Esophagus squamous epithelium (tissue), 5 donors: ENCODE results near the gene SUSD4. TPM values are rescaled to one million over a fixed set of nuclear protein-coding genes. Genes with fewer than 3 reads are reported as not detected.

Source experiments
- DNase-seq: peaks from one replicate; lab custom pipeline; 2025; lab: John Stamatoyannopoulos, UW
- H3K27ac ChIP-seq, 4 donors: fragments of 200-600 bp; sonication (generic); one replicate each; pipeline ENCODE4 v1.5.1; 2016 to 2019; ENCODE audit warnings: mild to moderate bottlenecking in 1 of 4
- H3K27me3 ChIP-seq, 4 donors: fragments of 200-600 bp; sonication (generic); 1 replicate in 3 of 4; 2 replicates in 1 of 4; pipeline versions ENCODE4 v1.5.1 to v1.6.0; 2017 to 2021; ENCODE audit warnings: antibody characterized with exemption in 1 of 4
- H3K36me3 ChIP-seq, 3 donors: fragments of 200-600 bp; sonication (generic); one replicate each; pipeline ENCODE4 v1.5.1; 2016 to 2019
- H3K4me1 ChIP-seq, 3 donors: fragments of 200-600 bp; sonication (generic); one replicate each; pipeline ENCODE4 v1.5.1; 2017 to 2019
- H3K4me3 ChIP-seq, 4 donors: fragments of 200-600 bp; sonication (generic); 1 replicate in 3 of 4; 2 replicates in 1 of 4; pipeline ENCODE4 v1.5.1; 2016 to 2019; ENCODE audit warnings: mild to moderate bottlenecking in 2 of 4, moderate library complexity in 1 of 4
- H3K9me3 ChIP-seq, 3 donors: fragments of 200-600 bp; sonication (generic); one replicate each; pipeline ENCODE4 v1.5.1; 2016 to 2019
- POLR2A ChIP-seq, 4 donors: fragments of 450-650 bp; IDR thresholded peaks; one replicate each; pipeline ENCODE4 v1.6.1; 2017; ENCODE audit warnings: antibody characterized with exemption in 4 of 4, mild to moderate bottlenecking in 4 of 4, moderate library complexity in 3 of 4
- WGBS, 2 donors: methylation state at CpG; one replicate each; pipeline ENCODE4 v1.1.5; 2018; 5-methylcytosine and 5-hydroxymethylcytosine counted together
- intact Hi-C: fragments of 100-400 bp; cut with DNase I; formaldehyde crosslinking; loops from one replicate; pipeline ENCODE4 v1.15.0; 2022
- total RNA-seq, 4 donors: library from RNA; depleted of rRNA; stranded (reverse); fragments of >200 nt; gene quantifications; one replicate each; pipeline ENCODE4 v1.1.0, GENCODE V29; 2016
- TF ChIP-seq, protein P1 (sequence below), 6 experiments: fragments of 450-650 bp in 4 of 6; fragments of 200-600 bp in 2 of 6; sonication (generic) in 2 of 6; IDR thresholded peaks; one replicate each; pipeline ENCODE4 v1.5.1; 2016 to 2019; ENCODE audit warnings: antibody characterized with exemption in 6 of 6, mild to moderate bottlenecking in 4 of 6, moderate library complexity in 4 of 6
- donor health status: DM: yes; HTN: yes; CAD: no.

Gene SUSD4
- total RNA-seq, 4 donors from 2014 or later, result 42.7 to 50.6 (median 46.5) TPM

- 59 to 66% methylated on average over 3 of the region's 3 CpGs for WGBS, 2 donors
- Histone ChIP-seq H3K4me1 (peaks cover 8 to 70% (median 19%) of the 10 kb centered on the region in 3 donors), H3K9me3 (no peaks in the 10 kb centered on the region), H3K27me3 (peaks cover 0 to 18% (median 0%) of the 10 kb centered on the region in 4 donors), H3K4me3 (no peak overlapping the region), H3K27ac (peak overlapping the region in 2 of 4 donors; percentile 29 to 32), H3K36me3 (no peaks in the 10 kb centered on the region)
- no peak for DNase-seq
- intact Hi-C loops, result loop anchor here (10.0 kb wide), 1 partner anchor 224 kb away; no protein-coding TSS in a partner anchor
- TF ChIP-seq, protein P1, sequence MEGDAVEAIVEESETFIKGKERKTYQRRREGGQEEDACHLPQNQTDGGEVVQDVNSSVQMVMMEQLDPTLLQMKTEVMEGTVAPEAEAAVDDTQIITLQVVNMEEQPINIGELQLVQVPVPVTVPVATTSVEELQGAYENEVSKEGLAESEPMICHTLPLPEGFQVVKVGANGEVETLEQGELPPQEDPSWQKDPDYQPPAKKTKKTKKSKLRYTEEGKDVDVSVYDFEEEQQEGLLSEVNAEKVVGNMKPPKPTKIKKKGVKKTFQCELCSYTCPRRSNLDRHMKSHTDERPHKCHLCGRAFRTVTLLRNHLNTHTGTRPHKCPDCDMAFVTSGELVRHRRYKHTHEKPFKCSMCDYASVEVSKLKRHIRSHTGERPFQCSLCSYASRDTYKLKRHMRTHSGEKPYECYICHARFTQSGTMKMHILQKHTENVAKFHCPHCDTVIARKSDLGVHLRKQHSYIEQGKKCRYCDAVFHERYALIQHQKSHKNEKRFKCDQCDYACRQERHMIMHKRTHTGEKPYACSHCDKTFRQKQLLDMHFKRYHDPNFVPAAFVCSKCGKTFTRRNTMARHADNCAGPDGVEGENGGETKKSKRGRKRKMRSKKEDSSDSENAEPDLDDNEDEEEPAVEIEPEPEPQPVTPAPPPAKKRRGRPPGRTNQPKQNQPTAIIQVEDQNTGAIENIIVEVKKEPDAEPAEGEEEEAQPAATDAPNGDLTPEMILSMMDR (IDR thresholded peaks at IDR 0.05), result peak in 3 of 6 experiments; percentile 24 to 48 (median 30)
- no peak for TF ChIP-seq POLR2A (IDR thresholded peaks at IDR 0.05)
These were observed 5.2 kb downstream of the SUSD4 start for GRCh38 chr1:223358826-223359225.

GRCh38 chr1:223355699-223356098 is 8.3 kb downstream of the SUSD4 start:
- no peak for DNase-seq
- 37 to 51% methylated on average over 2 of the region's 2 CpGs for whole genome bisulfite sequencing, 2 donors
- H3K4me1 ChIP-seq, result peaks cover 0 to 42% (median 11%) of the 10 kb centered on the region in 3 donors
- H3K36me3 ChIP-seq, result no peaks in the 10 kb centered on the region
- peaks cover 0 to 20% (median 0%) of the 10 kb centered on the region in 4 donors for H3K27me3 ChIP-seq
- H3K4me3 ChIP-seq, result no peak overlapping the region
- H3K9me3 ChIP-seq, result no peaks in the 10 kb centered on the region
- no peak for TF ChIP-seq POLR2A (IDR thresholded peaks at IDR 0.05)
- TF ChIP-seq, protein P1 (IDR thresholded peaks at IDR 0.05), result no peak
- H3K27ac ChIP-seq, result peak overlapping the region in 3 of 4 donors; percentile 67 to 84 (median 70)
- intact Hi-C loops, result loop anchor here (10.0 kb wide), 1 partner anchor 221 kb away; no protein-coding TSS in a partner anchor

DNA sequence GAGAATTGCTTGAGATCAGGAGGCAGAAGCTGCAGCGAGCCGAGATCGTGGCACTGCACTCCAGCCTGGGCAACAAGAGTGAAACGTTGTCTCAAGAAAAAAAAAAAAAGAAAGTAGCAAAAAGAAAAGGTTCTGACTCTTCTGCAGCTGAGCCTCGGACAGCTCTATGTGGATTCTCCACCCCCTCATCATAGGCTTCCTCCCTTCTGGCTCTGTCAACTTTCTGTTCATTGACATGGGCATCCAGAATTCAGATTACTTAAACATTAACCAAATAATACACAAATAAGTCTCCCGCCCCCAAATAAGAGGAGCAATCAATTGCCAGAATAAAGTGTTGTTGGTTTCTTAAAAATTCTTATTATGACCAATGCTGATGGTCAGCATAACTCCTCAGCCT is 10.0 kb downstream of the SUSD4 start:
- WGBS, 2 donors, result 73 to 75% methylated on average over 3 to 6 of the region's 6 CpGs
- H3K27ac ChIP-seq, result no peak overlapping the region
- TF ChIP-seq, protein P1 (IDR thresholded peaks at IDR 0.05), result no peak
- TF ChIP-seq POLR2A (IDR thresholded peaks at IDR 0.05), result no peak

DNA sequence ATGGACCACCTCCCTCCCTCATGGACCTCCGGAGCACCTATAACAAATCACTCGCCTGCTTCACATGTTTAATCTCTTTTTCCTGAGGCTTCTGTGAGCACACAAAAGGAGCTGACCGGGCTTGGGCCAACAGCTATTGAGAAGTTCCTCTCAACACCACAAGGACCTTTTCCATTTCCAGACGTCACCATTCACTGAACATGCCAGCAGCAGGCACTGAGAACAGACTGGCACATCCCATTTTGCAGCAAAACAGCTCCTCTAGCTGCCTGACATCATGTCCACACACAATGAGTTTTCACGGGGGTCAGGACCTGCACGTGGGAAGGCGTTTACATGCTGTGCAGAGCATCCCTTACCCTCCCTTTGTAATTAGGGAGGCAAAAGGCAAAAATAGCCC is 11.0 kb downstream of the SUSD4 start:
- Histone ChIP-seq H3K27ac (no peak overlapping the region), H3K36me3 (no peaks in the 10 kb centered on the region), H3K27me3 (peaks cover 0 to 15% (median 0%) of the 10 kb centered on the region in 4 donors), H3K4me1 (peaks cover 0 to 46% (median 11%) of the 10 kb centered on the region in 3 donors), H3K4me3 (no peak overlapping the region), H3K9me3 (no peaks in the 10 kb centered on the region)
- 71 to 86% methylated on average over 5 to 6 of the region's 7 CpGs for WGBS, 2 donors
- TF ChIP-seq, protein P1 (IDR thresholded peaks at IDR 0.05), result no peak
- no peak for TF ChIP-seq POLR2A (IDR thresholded peaks at IDR 0.05)
- DNase-seq, result no peak
- intact Hi-C loops, result loop anchor here (10.0 kb wide), 1 partner anchor 218 kb away; no protein-coding TSS in a partner anchor

More for the DNA sequence above, 10.0 kb downstream of the SUSD4 start:
- Histone ChIP-seq H3K4me1 (peaks cover 0 to 51% (median 11%) of the 10 kb centered on the region in 3 donors), H3K4me3 (no peak overlapping the region), H3K9me3 (no peaks in the 10 kb centered on the region), H3K36me3 (no peaks in the 10 kb centered on the region), H3K27me3 (peaks cover 0 to 15% (median 0%) of the 10 kb centered on the region in 4 donors)
- no peak for DNase-seq
- intact Hi-C loops, result loop anchor here (10.0 kb wide), 1 partner anchor 219 kb away; no protein-coding TSS in a partner anchor

- no peak for DNase-seq
- H3K4me1 ChIP-seq, result peaks cover 0 to 29% (median 8%) of the 10 kb centered on the region in 3 donors
- WGBS, 2 donors, result 63 to 75% methylated on average over 5 of the region's 5 CpGs
- no peak overlapping the region for H3K27ac ChIP-seq
- intact Hi-C loops, result loop anchor here (10.0 kb wide), 1 partner anchor 216 kb away; no protein-coding TSS in a partner anchor
- TF ChIP-seq, protein P1 (IDR thresholded peaks at IDR 0.05), result no peak
- TF ChIP-seq POLR2A (IDR thresholded peaks at IDR 0.05), result no peak
- no peak overlapping the region for H3K4me3 ChIP-seq
- H3K36me3 ChIP-seq, result no peaks in the 10 kb centered on the region
- peaks cover 0 to 15% (median 0%) of the 10 kb centered on the region in 4 donors for H3K27me3 ChIP-seq
- no peaks in the 10 kb centered on the region for H3K9me3 ChIP-seq
These were observed 13.5 kb downstream of the SUSD4 start for GRCh38 chr1:223350361-223350908.
